ENCODE measurements around the gene CNGA4.

CNGA4 gene

GRCh38 chr11:6238902-6239301 lies at the start of gene CNGA4:
Gene CNGA4, plus strand, starts transcription at chr11:6239089. Its CDS starts 118 bp downstream, at chr11:6239207.
- H3K27me3 Mint-ChIP-seq (ENCODE audit: low read depth): peaks cover 9% of the 10 kb centered on the region
- H3K4me3 Mint-ChIP-seq: no peak within 1 kb of the TSS
- no peaks in the 10 kb centered on the region for H3K36me3 Mint-ChIP-seq (ENCODE audit: low read depth)
- no peak within 1 kb of the TSS for H3K27ac Mint-ChIP-seq
- H3K9me3 Mint-ChIP-seq: no peaks in the 10 kb centered on the region
- peaks cover 11% of the 10 kb centered on the region for H3K4me1 Mint-ChIP-seq (ENCODE audit: low read depth)

- peaks cover 2% of the 10 kb centered on the region for H3K36me3 Mint-ChIP-seq (ENCODE audit: low read depth)
Measured at GRCh38 chr11:6191742-6192141, 47.1 kb upstream of the CNGA4 start.

GRCh38 chr11:6194065-6194581 lies 44.8 kb upstream of the CNGA4 start:
- no peak overlapping the region for H3K27ac Mint-ChIP-seq
- no peak overlapping the region for H3K4me3 Mint-ChIP-seq
- peaks cover 16% of the 10 kb centered on the region for H3K27me3 Mint-ChIP-seq (ENCODE audit: low read depth)
- peaks cover 2% of the 10 kb centered on the region for H3K36me3 Mint-ChIP-seq (ENCODE audit: low read depth)
- peaks cover 7% of the 10 kb centered on the region for H3K4me1 Mint-ChIP-seq (ENCODE audit: low read depth)
- H3K9me3 Mint-ChIP-seq: no peaks in the 10 kb centered on the region

More at GRCh38 chr11:6191742-6192141, 47.1 kb upstream of the CNGA4 start:
- peaks cover 16% of the 10 kb centered on the region for H3K27me3 Mint-ChIP-seq (ENCODE audit: low read depth)
- no peak overlapping the region for H3K4me3 Mint-ChIP-seq
- H3K9me3 Mint-ChIP-seq: no peaks in the 10 kb centered on the region
- peaks cover 7% of the 10 kb centered on the region for H3K4me1 Mint-ChIP-seq (ENCODE audit: low read depth)
- H3K27ac Mint-ChIP-seq: no peak overlapping the region

- Mint-ChIP-seq H3K4me3 (no peak overlapping the region), H3K4me1 (ENCODE audit: low read depth) (peaks cover 12% of the 10 kb centered on the region), H3K36me3 (ENCODE audit: low read depth) (peaks cover 2% of the 10 kb centered on the region), H3K27ac (no peak overlapping the region), H3K9me3 (no peaks in the 10 kb centered on the region), H3K27me3 (ENCODE audit: low read depth) (peaks cover 15% of the 10 kb centered on the region)
Measured at GRCh38 chr11:6196396-6196795, 42.5 kb upstream of the CNGA4 start.

GRCh38 chr11:6197466-6198200 lies 41.3 kb upstream of the CNGA4 start:
- Mint-ChIP-seq H3K9me3 (no peaks in the 10 kb centered on the region), H3K4me3 (no peak overlapping the region), H3K36me3 (ENCODE audit: low read depth) (peaks cover 2% of the 10 kb centered on the region), H3K4me1 (ENCODE audit: low read depth) (peaks cover 18% of the 10 kb centered on the region), H3K27ac (no peak overlapping the region), H3K27me3 (ENCODE audit: low read depth) (peaks cover 9% of the 10 kb centered on the region)

GRCh38 chr11:6199174-6199810 lies 39.6 kb upstream of the CNGA4 start, which contains the start of gene OR52W1:
Gene OR52W1, plus strand, starts transcription at chr11:6199224. Its CDS starts 0 bp downstream, at chr11:6199224.
- no peaks in the 10 kb centered on the region for H3K9me3 Mint-ChIP-seq
- peaks cover 3% of the 10 kb centered on the region for H3K27me3 Mint-ChIP-seq (ENCODE audit: low read depth)
- H3K36me3 Mint-ChIP-seq (ENCODE audit: low read depth): peaks cover 6% of the 10 kb centered on the region
- H3K4me1 Mint-ChIP-seq (ENCODE audit: low read depth): peaks cover 31% of the 10 kb centered on the region
- no peak within 1 kb of the TSS for H3K4me3 Mint-ChIP-seq
- H3K27ac Mint-ChIP-seq: no peak within 1 kb of the TSS

GRCh38 chr11:6200975-6201374 lies 37.9 kb upstream of the CNGA4 start:
- Mint-ChIP-seq H3K9me3 (no peaks in the 10 kb centered on the region), H3K36me3 (ENCODE audit: low read depth) (peaks cover 13% of the 10 kb centered on the region), H3K27ac (no peak overlapping the region), H3K27me3 (ENCODE audit: low read depth) (no peaks in the 10 kb centered on the region), H3K4me1 (ENCODE audit: low read depth) (peaks cover 34% of the 10 kb centered on the region), H3K4me3 (no peak overlapping the region)

- Mint-ChIP-seq H3K4me3 (no peak overlapping the region), H3K4me1 (ENCODE audit: low read depth) (peaks cover 29% of the 10 kb centered on the region), H3K36me3 (ENCODE audit: low read depth) (peaks cover 14% of the 10 kb centered on the region), H3K27ac (no peak overlapping the region), H3K9me3 (no peaks in the 10 kb centered on the region), H3K27me3 (ENCODE audit: low read depth) (no peaks in the 10 kb centered on the region)
Measured at GRCh38 chr11:6201481-6201880, 37.4 kb upstream of the CNGA4 start.

GRCh38 chr11:6202041-6202440 lies 36.8 kb upstream of the CNGA4 start:
- Mint-ChIP-seq H3K4me3 (no peak overlapping the region), H3K4me1 (ENCODE audit: low read depth) (peaks cover 27% of the 10 kb centered on the region), H3K27me3 (ENCODE audit: low read depth) (no peaks in the 10 kb centered on the region), H3K27ac (no peak overlapping the region), H3K9me3 (no peaks in the 10 kb centered on the region), H3K36me3 (ENCODE audit: low read depth) (peaks cover 17% of the 10 kb centered on the region)

GRCh38 chr11:6203327-6203726 lies 35.6 kb upstream of the CNGA4 start:
- Mint-ChIP-seq H3K27me3 (ENCODE audit: low read depth) (no peaks in the 10 kb centered on the region), H3K4me3 (peak overlapping the region; percentile 45), H3K4me1 (ENCODE audit: low read depth) (peaks cover 27% of the 10 kb centered on the region), H3K27ac (peak overlapping the region; percentile 5), H3K36me3 (ENCODE audit: low read depth) (peaks cover 17% of the 10 kb centered on the region), H3K9me3 (no peaks in the 10 kb centered on the region)

GRCh38 chr11:6204706-6205105 lies 34.2 kb upstream of the CNGA4 start:
- no peak overlapping the region for H3K27ac Mint-ChIP-seq
- peaks cover 29% of the 10 kb centered on the region for H3K4me1 Mint-ChIP-seq (ENCODE audit: low read depth)
- no peaks in the 10 kb centered on the region for H3K27me3 Mint-ChIP-seq (ENCODE audit: low read depth)
- no peak overlapping the region for H3K4me3 Mint-ChIP-seq
- H3K36me3 Mint-ChIP-seq (ENCODE audit: low read depth): peaks cover 22% of the 10 kb centered on the region
- H3K9me3 Mint-ChIP-seq: no peaks in the 10 kb centered on the region

- Mint-ChIP-seq H3K36me3 (ENCODE audit: low read depth) (peaks cover 22% of the 10 kb centered on the region), H3K4me3 (no peak within 1 kb of the TSS), H3K9me3 (no peaks in the 10 kb centered on the region), H3K27me3 (ENCODE audit: low read depth) (no peaks in the 10 kb centered on the region), H3K27ac (no peak within 1 kb of the TSS), H3K4me1 (ENCODE audit: low read depth) (peaks cover 29% of the 10 kb centered on the region)
Measured at GRCh38 chr11:6205366-6205765, 33.5 kb upstream of the CNGA4 start, which contains the start of gene C11orf42. Gene C11orf42, plus strand, starts transcription at chr11:6205557. Its CDS starts 59 bp downstream, at chr11:6205616.

- H3K27me3 Mint-ChIP-seq (ENCODE audit: low read depth): no peaks in the 10 kb centered on the region
Measured at GRCh38 chr11:6206456-6207180, 32.3 kb upstream of the CNGA4 start.

GRCh38 chr11:6209801-6210200 lies 29.1 kb upstream of the CNGA4 start:
- peaks cover 2% of the 10 kb centered on the region for H3K4me1 Mint-ChIP-seq (ENCODE audit: low read depth)
- no peaks in the 10 kb centered on the region for H3K27me3 Mint-ChIP-seq (ENCODE audit: low read depth)
- H3K36me3 Mint-ChIP-seq (ENCODE audit: low read depth): peaks cover 15% of the 10 kb centered on the region
- no peak overlapping the region for H3K27ac Mint-ChIP-seq
- H3K4me3 Mint-ChIP-seq: no peak overlapping the region
- no peaks in the 10 kb centered on the region for H3K9me3 Mint-ChIP-seq

More at GRCh38 chr11:6206456-6207180, 32.3 kb upstream of the CNGA4 start:
- no peak overlapping the region for H3K4me3 Mint-ChIP-seq
- H3K9me3 Mint-ChIP-seq: no peaks in the 10 kb centered on the region
- H3K27ac Mint-ChIP-seq: no peak overlapping the region
- peaks cover 24% of the 10 kb centered on the region for H3K4me1 Mint-ChIP-seq (ENCODE audit: low read depth)
- H3K36me3 Mint-ChIP-seq (ENCODE audit: low read depth): peaks cover 22% of the 10 kb centered on the region

Measured in T-helper 1 cell treated with Interleukin-12 subunit alpha and Interleukin-12 subunit beta and Interleukin-4 antibody, amounts not matched to agents 30 μg/mL and 1 μg/mL, for 36 hours (primary cell).